Astrocyte of the cerebellum (primary cell): ENCODE data around the gene PXYLP1.

Experiments
- DNase-seq: peaks from one replicate; pipeline ENCODE4 v3.0.0-alpha.2; 2011; ENCODE audit warnings: low read depth
- H3K4me3 ChIP-seq: 2 replicates; pipeline ENCODE4 v1.5.1; 2011; ENCODE audit warnings: mild to moderate bottlenecking, low read depth, low read length, moderate library complexity
- CTCF ChIP-seq: IDR thresholded peaks from 2 replicates; pipeline ENCODE4 v1.5.1; 2012; ENCODE audit warnings: low read length, low read depth, moderate library complexity, mild to moderate bottlenecking; ENCODE audit errors: missing control alignments
- in situ Hi-C: cut with HindIII; loops from 2 replicates; pipeline ENCODE4 v1.10.0; 2017; ENCODE audit warnings: low sequenced_read_pairs

Gene PXYLP1

GRCh38 chr3:141227216-141227615 is 4.4 kb upstream of the PXYLP1 start:
- in situ Hi-C loops: no loop called here
- TF ChIP-seq CTCF: no peak
- DNase-seq: no peak
- no peak overlapping the region for H3K4me3 ChIP-seq

- H3K4me3 ChIP-seq: no peak overlapping the region
- TF ChIP-seq CTCF: no peak
- in situ Hi-C loops: no loop called here
- DNase-seq: peak; percentile 53
Measured at GRCh38 chr3:141227752-141228151, 3.9 kb upstream of the PXYLP1 start.

- H3K4me3 ChIP-seq: no peak overlapping the region
- no peak for DNase-seq
- in situ Hi-C loops: no loop called here
- TF ChIP-seq CTCF: no peak
Measured at GRCh38 chr3:141228395-141228794, 3.2 kb upstream of the PXYLP1 start.

GRCh38 chr3:141229132-141229531 is 2.5 kb upstream of the PXYLP1 start:
- in situ Hi-C loops: no loop called here
- no peak for TF ChIP-seq CTCF

GRCh38 chr3:141230293-141230692 is 1.3 kb upstream of the PXYLP1 start:
- in situ Hi-C loops: no loop called here
- no peak for DNase-seq
- no peak overlapping the region for H3K4me3 ChIP-seq
- no peak for TF ChIP-seq CTCF

More at GRCh38 chr3:141229132-141229531, 2.5 kb upstream of the PXYLP1 start:
- no peak for DNase-seq
- no peak overlapping the region for H3K4me3 ChIP-seq

GRCh38 chr3:141231952-141232823 is 563 bp downstream of the PXYLP1 start:
- TF ChIP-seq CTCF: no peak
- no peak for DNase-seq
- in situ Hi-C loops: no loop called here
- H3K4me3 ChIP-seq: peak overlapping the region; percentile 63
